B cell (primary cell): ENCODE measurements around the gene CXorf65. TPM values are rescaled to one million over a fixed set of nuclear protein-coding genes. Genes with fewer than 3 reads are reported as not detected.

Source experiments
- ATAC-seq: fragments of 200-7000 bp; cut with Tn5 transposase; one replicate; pipeline ENCODE4 v1.10.0; 2021; ENCODE audit warnings: low read depth, mild to moderate bottlenecking, moderate number of reproducible peaks, moderate library complexity
- CTCF ChIA-PET: fragments of 350-600 bp; sonication (Branson Sonifier 250); formaldehyde crosslinking; loops from one replicate; lab custom pipeline; 2021; ENCODE audit warnings: antibody characterized with exemption, inconsistent platforms; lab: Charles Lee
- POLR2A ChIA-PET: fragments of 350-600 bp; sonication (Branson Sonifier 250); formaldehyde crosslinking; loops from one replicate; lab custom pipeline; 2021; ENCODE audit warnings: antibody characterized with exemption; lab: Charles Lee
- DNase-seq: peaks from one replicate; pipeline ENCODE4 v3.0.0; 2013
- H2AFZ ChIP-seq: 2 replicates; pipeline ENCODE4 v1.6.1; 2012; ENCODE audit warnings: mild to moderate bottlenecking, low read depth, low read length; ENCODE audit not compliant: insufficient read depth, poor library complexity, severe bottlenecking
- H3K27ac ChIP-seq, 2 donors: 1 replicate in 1 of 2; 2 replicates in 1 of 2; pipeline ENCODE4 v1.5.1; 2012 to 2013; ENCODE audit warnings: low read length in 2 of 2, mild to moderate bottlenecking in 2 of 2, moderate library complexity in 1 of 2
- H3K27me3 ChIP-seq, 4 experiments: fragments of 200-600 bp in 1 of 4; sonication (generic) in 1 of 4; replicated peaks in 1 of 4; 1 replicate in 2 of 4; 2 replicates in 2 of 4; pipeline versions ENCODE4 v1.6.1 to v1.7.0; 2013 to 2016; ENCODE audit warnings: low read length in 3 of 4, mild to moderate bottlenecking in 2 of 4, mixed read lengths in 1 of 4, moderate library complexity in 1 of 4; ENCODE audit not compliant: insufficient read depth in 4 of 4, control insufficient read depth in 3 of 4; ENCODE audit errors: control extremely low read depth in 1 of 4
- H3K36me3 ChIP-seq, 2 experiments: replicated peaks in 1 of 2; 1 replicate in 1 of 2; 2 replicates in 1 of 2; pipeline versions ENCODE4 v1.6.1 to v1.7.1; 2013; ENCODE audit warnings: low read length in 1 of 2; ENCODE audit not compliant: insufficient read depth in 2 of 2, control insufficient read depth in 1 of 2; ENCODE audit errors: control extremely low read depth in 1 of 2, extremely low read depth in 1 of 2
- H3K4me1 ChIP-seq, 2 donors: fragments of 200-600 bp in 1 of 2; sonication (generic) in 1 of 2; 1 replicate in 1 of 2; 2 replicates in 1 of 2; pipeline versions ENCODE4 v1.5.1 to v1.6.1; 2013 to 2017; ENCODE audit warnings: low read length in 2 of 2; ENCODE audit not compliant: control insufficient read depth in 2 of 2, insufficient read depth in 2 of 2
- H3K4me2 ChIP-seq: replicated peaks from 2 replicates; pipeline ENCODE3; 2012; ENCODE audit warnings: mild to moderate bottlenecking, low read depth, low read length; ENCODE audit not compliant: poor library complexity, severe bottlenecking
- H3K4me3 ChIP-seq, 5 experiments: fragments of 200-600 bp in 1 of 5; sonication (generic) in 1 of 5; 1 replicate in 3 of 5; 2 replicates in 2 of 5; pipeline versions ENCODE4 v1.5.1 to v1.7.0; 2011 to 2016; ENCODE audit warnings: low read length in 4 of 5, mild to moderate bottlenecking in 4 of 5, low read depth in 2 of 5, control low read depth in 1 of 5, moderate library complexity in 1 of 5; ENCODE audit not compliant: insufficient read depth in 1 of 5; ENCODE audit errors: control extremely low read depth in 1 of 5, extremely low read depth in 1 of 5
- H3K79me2 ChIP-seq: fragments of 200-600 bp; sonication (generic); one replicate; pipeline ENCODE4 v1.6.0; 2016; ENCODE audit warnings: low read length; ENCODE audit not compliant: control insufficient read depth, insufficient read depth
- H3K9ac ChIP-seq: fragments of 200-600 bp; sonication (generic); 2 replicates; pipeline ENCODE4 v1.6.1; 2017; ENCODE audit warnings: mild to moderate bottlenecking, low read length, moderate library complexity
- H3K9me3 ChIP-seq, 3 donors: one replicate each; pipeline versions ENCODE4 v1.6.1 to v1.7.1; 2013; ENCODE audit warnings: low read length in 2 of 3; ENCODE audit not compliant: control insufficient read depth in 2 of 3, insufficient read depth in 1 of 3; ENCODE audit errors: control extremely low read depth in 1 of 3
- H4K20me1 ChIP-seq: 2 replicates; pipeline ENCODE4 v1.6.0; 2012; ENCODE audit warnings: mild to moderate bottlenecking, low read length; ENCODE audit not compliant: insufficient read depth, control insufficient read depth, poor library complexity, severe bottlenecking
- H3K27ac Mint-ChIP-seq: one replicate; pipeline ENCODE4 v1.8.0; 2021; ENCODE audit warnings: mixed read lengths
- H3K27me3 Mint-ChIP-seq: one replicate; pipeline ENCODE4 v1.8.0; 2021; ENCODE audit warnings: mixed read lengths
- H3K4me1 Mint-ChIP-seq: one replicate; pipeline ENCODE4 v1.8.0; 2021; ENCODE audit warnings: mixed read lengths
- H3K4me3 Mint-ChIP-seq: one replicate; pipeline ENCODE4 v1.8.0; 2021; ENCODE audit warnings: mixed read lengths
- H3K9me3 Mint-ChIP-seq: one replicate; pipeline ENCODE4 v1.8.0; 2022; ENCODE audit warnings: mixed read lengths; ENCODE audit not compliant: insufficient read depth
- EZH2 ChIP-seq: IDR thresholded peaks from 2 replicates; pipeline ENCODE4 v1.6.1; 2012; ENCODE audit warnings: borderline replicate concordance, low read depth, mild to moderate bottlenecking, moderate library complexity, low read length; ENCODE audit not compliant: insufficient read depth, poor library complexity, severe bottlenecking
- WGBS: methylation state at CpG from one replicate; pipeline ENCODE4 v1.1.5; 2013; ENCODE audit warnings: missing lambda C conversion rate; ENCODE audit not compliant: insufficient coverage; 5-methylcytosine and 5-hydroxymethylcytosine counted together
- intact Hi-C: fragments of 100-400 bp; cut with micrococcal nuclease; formaldehyde crosslinking; loops from one replicate; pipeline ENCODE4 v1.10.0; 2022
- polyA plus RNA-seq: library from polyadenylated mRNA; depleted of rRNA; stranded (reverse); fragments of >200 nt; gene quantifications from 2 replicates; pipeline ENCODE4 v1.2.3, GENCODE V29; 2012
- total RNA-seq, 2 donors: library from RNA; stranded (reverse); fragments of 120-200 nt in 1 of 2; gene quantifications; 1 replicate in 1 of 2; 2 replicates in 1 of 2; pipeline versions ENCODE4 v1.2.3 to v1.2.4, GENCODE V29; 2013 to 2022
- TF ChIP-seq, protein P1 (sequence below): fragments of 200-600 bp; IDR thresholded peaks from one replicate; pipeline ENCODE4 v1.8.0; 2022; ENCODE audit warnings: antibody characterized with exemption, mild to moderate bottlenecking

CXorf65 gene
- total and polyA plus RNA-seq, 2 donors (not counting 1 experiment from before 2014, with no cell fraction given): 25.6 to 49.6 TPM

DNA sequence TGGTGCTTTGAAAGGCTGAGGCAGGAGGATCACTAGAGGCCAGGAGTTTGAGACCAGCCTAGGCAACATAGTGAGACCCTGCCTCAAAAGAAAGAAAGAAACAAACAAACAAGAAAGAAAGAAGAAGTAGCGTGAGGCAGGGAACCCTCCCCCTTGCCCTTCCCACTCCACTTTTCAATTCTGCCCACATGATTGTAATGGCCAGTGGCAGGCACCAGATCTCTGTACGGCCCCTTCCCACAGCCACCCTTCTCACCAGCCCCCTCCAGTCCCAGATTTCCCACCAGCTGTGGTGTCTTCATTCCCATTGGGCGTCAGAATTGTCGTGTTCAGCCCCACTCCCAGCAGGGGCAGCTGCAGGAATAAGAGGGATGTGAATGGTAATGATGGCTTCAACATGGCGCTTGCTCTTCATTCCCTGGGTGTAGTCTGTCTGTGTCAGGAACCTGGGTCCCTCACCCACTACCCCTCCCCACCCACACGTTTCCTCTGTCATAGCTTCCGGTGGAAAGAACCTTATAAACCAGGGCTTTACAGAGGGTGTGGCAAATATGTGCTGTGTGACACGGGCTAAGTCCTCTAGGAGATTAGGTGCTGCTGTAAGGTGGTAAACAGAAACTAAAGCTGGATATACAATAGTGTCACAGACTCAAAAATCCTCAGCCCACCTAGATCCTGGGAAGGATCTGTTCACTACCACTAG is 4.8 kb upstream of the CXorf65 start, which contains the start of gene IL2RG:
IL2RG (minus strand) TSS at position 437 of the 703 bp plus-strand sequence; CDS start at position 399, 38 bp downstream.
- Mint-ChIP-seq H3K27ac (peak within 1 kb of the TSS; percentile 99), H3K4me3 (peak within 1 kb of the TSS; percentile 98), H3K9me3 (no peaks in the 10 kb centered on the region), H3K4me1 (peaks cover 63% of the 10 kb centered on the region), H3K27me3 (no peaks in the 10 kb centered on the region)
- peaks cover 53 to 65% of the 10 kb centered on the region in 2 donors for H3K4me1 ChIP-seq
- TF ChIP-seq, protein P1, sequence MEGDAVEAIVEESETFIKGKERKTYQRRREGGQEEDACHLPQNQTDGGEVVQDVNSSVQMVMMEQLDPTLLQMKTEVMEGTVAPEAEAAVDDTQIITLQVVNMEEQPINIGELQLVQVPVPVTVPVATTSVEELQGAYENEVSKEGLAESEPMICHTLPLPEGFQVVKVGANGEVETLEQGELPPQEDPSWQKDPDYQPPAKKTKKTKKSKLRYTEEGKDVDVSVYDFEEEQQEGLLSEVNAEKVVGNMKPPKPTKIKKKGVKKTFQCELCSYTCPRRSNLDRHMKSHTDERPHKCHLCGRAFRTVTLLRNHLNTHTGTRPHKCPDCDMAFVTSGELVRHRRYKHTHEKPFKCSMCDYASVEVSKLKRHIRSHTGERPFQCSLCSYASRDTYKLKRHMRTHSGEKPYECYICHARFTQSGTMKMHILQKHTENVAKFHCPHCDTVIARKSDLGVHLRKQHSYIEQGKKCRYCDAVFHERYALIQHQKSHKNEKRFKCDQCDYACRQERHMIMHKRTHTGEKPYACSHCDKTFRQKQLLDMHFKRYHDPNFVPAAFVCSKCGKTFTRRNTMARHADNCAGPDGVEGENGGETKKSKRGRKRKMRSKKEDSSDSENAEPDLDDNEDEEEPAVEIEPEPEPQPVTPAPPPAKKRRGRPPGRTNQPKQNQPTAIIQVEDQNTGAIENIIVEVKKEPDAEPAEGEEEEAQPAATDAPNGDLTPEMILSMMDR: no peak
- TF ChIP-seq EZH2: no peak
- H3K4me3 ChIP-seq: peak within 1 kb of the TSS; percentile 75 to 90 (median 82)
- ChIA-PET CTCF (interaction anchor here (1.0 to 4.7 kb wide), 6 partner anchors 8 to 19 kb away, joined by 4 to 33 read pairs (median 6); partner anchors contain the start of gene FOXO4), POLR2A (interaction anchor here (0.6 to 3.4 kb wide), 9 partner anchors 9 to 254 kb away, joined by 3 to 29 read pairs (median 3); partner anchors contain the start of genes TAF1 and ZMYM3)
- H3K36me3 ChIP-seq: peaks cover 0 to 33% of the 10 kb centered on the region in 2 experiments
- H3K9ac ChIP-seq: peak within 1 kb of the TSS; percentile 86
- WGBS: 0% methylated on average over 1 of the region's 8 CpGs
- peak within 1 kb of the TSS; percentile 98 for H3K27ac ChIP-seq
- H4K20me1 ChIP-seq: no peaks in the 10 kb centered on the region
- intact Hi-C loops: loop anchor here (1.0 to 5.0 kb wide), 4 partner anchors 8 to 143 kb away; partner anchors contain the start of gene ZMYM3
- no peaks in the 10 kb centered on the region for H3K9me3 ChIP-seq
- peak; percentile 93 for ATAC-seq
- H3K79me2 ChIP-seq: peaks cover 56% of the 10 kb centered on the region
- peak; percentile 90 for DNase-seq
- peak within 1 kb of the TSS; percentile 85 for H3K4me2 ChIP-seq
- H2AFZ ChIP-seq: peak within 1 kb of the TSS; percentile 46
- H3K27me3 ChIP-seq: no peaks in the 10 kb centered on the region

DNA sequence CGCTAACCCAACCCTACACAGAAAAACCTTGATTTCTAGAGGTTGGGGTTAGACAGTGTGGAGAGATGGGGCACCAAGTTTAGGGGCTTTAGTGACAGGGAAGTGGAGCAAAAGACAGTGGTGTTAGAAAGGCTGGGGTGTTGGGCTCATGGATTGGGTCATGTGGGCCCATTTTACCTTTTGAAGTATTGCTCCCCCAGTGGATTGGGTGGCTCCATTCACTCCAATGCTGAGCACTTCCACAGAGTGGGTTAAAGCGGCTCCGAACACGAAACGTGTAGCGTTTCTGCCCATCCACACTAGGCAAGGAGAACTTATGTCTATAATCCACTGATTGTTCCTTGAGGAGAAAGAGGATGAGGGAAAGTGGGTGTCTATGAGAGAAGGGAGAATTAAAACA is 2.5 kb upstream of the CXorf65 start:
- peak overlapping the region in 1 of 2 donors; percentile 98 for H3K27ac ChIP-seq
- ChIA-PET POLR2A (no interaction called here), CTCF (no interaction called here)
- H3K9me3 Mint-ChIP-seq: no peaks in the 10 kb centered on the region
- H3K4me1 ChIP-seq: peaks cover 71 to 86% of the 10 kb centered on the region in 2 donors
- H3K79me2 ChIP-seq: peaks cover 46% of the 10 kb centered on the region
- peak overlapping the region; percentile 86 for H3K9ac ChIP-seq
- no peaks in the 10 kb centered on the region for H4K20me1 ChIP-seq
- H3K27ac Mint-ChIP-seq: peak overlapping the region; percentile 99
- peaks cover 79% of the 10 kb centered on the region for H3K4me1 Mint-ChIP-seq
- no peaks in the 10 kb centered on the region for H3K9me3 ChIP-seq
- peaks cover 0 to 33% of the 10 kb centered on the region in 2 experiments for H3K36me3 ChIP-seq
- intact Hi-C loops: no loop called here
- DNase-seq: no peak
- H3K27me3 ChIP-seq: no peaks in the 10 kb centered on the region
- peak overlapping the region; percentile 98 for H3K4me3 Mint-ChIP-seq
- H2AFZ ChIP-seq: no peak overlapping the region
- no peaks in the 10 kb centered on the region for H3K27me3 Mint-ChIP-seq
- WGBS: no CpG with 5 or more reads among the region's 6 CpGs
- ATAC-seq: no peak
- H3K4me3 ChIP-seq: peak overlapping the region; percentile 26 to 90 (median 82)
- H3K4me2 ChIP-seq: peak overlapping the region; percentile 85
- TF ChIP-seq, protein P1: no peak
